GM18861 (cell line): ENCODE measurements around the gene ARMC10.
"Not testable (repeated sequence)": the region's sequence is repeated elsewhere in the genome, so short reads cannot be mapped to it uniquely, and the experiment has no call there.

Experiments used
- ATAC-seq: cut with Tn5 transposase; IDR thresholded peaks from one replicate; pipeline ENCODE4 v1.9.1; 2021; ENCODE audit not compliant: unreplicated experiment

Gene ARMC10

GRCh38 chr7:103077318-103077717, 2.4 kb downstream of the ARMC10 start:
- no peak for ATAC-seq

- ATAC-seq = not testable (repeated sequence)
Measured at GRCh38 chr7:103078226-103078625, 3.3 kb downstream of the ARMC10 start.

GRCh38 chr7:103079836-103080235, 4.9 kb downstream of the ARMC10 start:
- ATAC-seq = no peak

GRCh38 chr7:103080923-103081322, 6.0 kb downstream of the ARMC10 start:
- ATAC-seq = no peak

- ATAC-seq = no peak
Measured at GRCh38 chr7:103082497-103082896, 7.6 kb downstream of the ARMC10 start.

GRCh38 chr7:103083210-103083609, 8.3 kb downstream of the ARMC10 start:
- ATAC-seq = no peak

GRCh38 chr7:103092321-103092720, 17.4 kb downstream of the ARMC10 start:
- ATAC-seq = not testable (repeated sequence)

GRCh38 chr7:103093429-103093828, 18.5 kb downstream of the ARMC10 start:
- ATAC-seq = no peak

GRCh38 chr7:103094102-103094501, 19.2 kb downstream of the ARMC10 start:
- ATAC-seq = no peak

GRCh38 chr7:103095558-103095957, 20.6 kb downstream of the ARMC10 start:
- ATAC-seq = not testable (repeated sequence)

GRCh38 chr7:103097041-103097440, 22.1 kb downstream of the ARMC10 start:
- no peak for ATAC-seq

GRCh38 chr7:103100348-103100747, 25.4 kb downstream of the ARMC10 start:
- ATAC-seq = no peak

- no peak for ATAC-seq
Measured at GRCh38 chr7:103101543-103101942, 26.6 kb downstream of the ARMC10 start.

- no peak for ATAC-seq
Measured at GRCh38 chr7:103106005-103106702, 31.2 kb downstream of the ARMC10 start.

- not testable (repeated sequence) for ATAC-seq
Measured at GRCh38 chr7:103106703-103107070, 31.7 kb downstream of the ARMC10 start.

GRCh38 chr7:103113164-103113563, 38.2 kb downstream of the ARMC10 start:
- ATAC-seq = no peak

GRCh38 chr7:103114576-103115008, 39.7 kb downstream of the ARMC10 start:
- no peak for ATAC-seq

GRCh38 chr7:103115771-103116170, 40.8 kb downstream of the ARMC10 start:
- ATAC-seq = no peak

- no peak for ATAC-seq
Measured at GRCh38 chr7:103116511-103116910, 41.6 kb downstream of the ARMC10 start.

- ATAC-seq = no peak
Measured at GRCh38 chr7:103116991-103117390, 42.1 kb downstream of the ARMC10 start.

GRCh38 chr7:103117465-103117864, 42.5 kb downstream of the ARMC10 start:
- no peak for ATAC-seq

GRCh38 chr7:103119791-103120291, 44.9 kb downstream of the ARMC10 start:
- no peak for ATAC-seq

- ATAC-seq = no peak
Measured at GRCh38 chr7:103120362-103120761, 45.4 kb downstream of the ARMC10 start.
